DND-41 (cell line): Measurements from ENCODE around the gene MAPKAPK2.

Experiments used
- CTCF ChIP-seq: IDR thresholded peaks from 2 replicates; pipeline ENCODE4 v1.5.1; 2012; ENCODE audit warnings: borderline replicate concordance, low read length, moderate library complexity, mild to moderate bottlenecking; ENCODE audit not compliant: poor library complexity, severe bottlenecking; ENCODE audit errors: extremely low read depth
- EZH2 ChIP-seq: IDR thresholded peaks from 3 replicates; pipeline ENCODE4 v1.6.1; 2012; ENCODE audit warnings: borderline replicate concordance, low read depth, mild to moderate bottlenecking, moderate library complexity, low read length, inconsistent platforms; ENCODE audit not compliant: severe bottlenecking

- TF ChIP-seq CTCF (no peak), EZH2 (no peak)
These were observed at the start of gene MAPKAPK2 for GRCh38 chr1:206684478-206685333.
